Stomach (tissue), 9 donors: ENCODE measurements around the gene MYL12B. TPM values are rescaled to one million over a fixed set of nuclear protein-coding genes. Genes with fewer than 3 reads are reported as not detected.

Source experiments
- DNase-seq, 2 donors: peaks; one replicate each; pipeline versions ENCODE4 v3.0.0 to v3.0.0-alpha.2; 2013 to 2019
- H3K27ac ChIP-seq, 5 donors: fragments of 200-600 bp in 4 of 5; sonication (generic) in 4 of 5; one replicate each; pipeline ENCODE4 v1.5.1; 2013 to 2019; ENCODE audit warnings: mild to moderate bottlenecking in 1 of 5, moderate library complexity in 1 of 5
- H3K27me3 ChIP-seq, 3 donors: fragments of 200-600 bp; sonication (generic); one replicate each; pipeline ENCODE4 v1.5.1; 2017 to 2019; ENCODE audit warnings: mixed run types in 1 of 3
- H3K36me3 ChIP-seq, 4 donors: fragments of 200-600 bp; sonication (generic); 1 replicate in 3 of 4; 2 replicates in 1 of 4; pipeline ENCODE4 v1.5.1; 2016 to 2019
- H3K4me1 ChIP-seq, 4 donors: fragments of 200-600 bp; sonication (generic); one replicate each; pipeline ENCODE4 v1.5.1; 2016 to 2019
- H3K4me3 ChIP-seq, 4 donors: fragments of 200-600 bp; sonication (generic) in 3 of 4; one replicate each; pipeline ENCODE4 v1.5.1; 2016 to 2019; ENCODE audit warnings: mild to moderate bottlenecking in 1 of 4
- H3K9me3 ChIP-seq, 4 donors: fragments of 200-600 bp; sonication (generic); one replicate each; pipeline ENCODE4 v1.5.1; 2016 to 2019
- CTCF ChIP-seq, 7 experiments: fragments of 450-650 bp in 4 of 7; fragments of 200-600 bp in 3 of 7; sonication (generic) in 3 of 7; IDR thresholded peaks; one replicate each; pipeline ENCODE4 v1.5.1; 2016 to 2019; ENCODE audit warnings: antibody characterized with exemption in 7 of 7, control low read depth in 2 of 7, mild to moderate bottlenecking in 1 of 7
- EP300 ChIP-seq: sonication (generic); formaldehyde crosslinking; IDR thresholded peaks from one replicate; pipeline ENCODE4 v1.6.1; 2017; ENCODE audit warnings: antibody characterized with exemption
- POLR2A ChIP-seq, 4 donors: fragments of 450-650 bp; IDR thresholded peaks; one replicate each; pipeline ENCODE4 v1.6.1; 2016; ENCODE audit warnings: antibody characterized with exemption in 4 of 4, control low read depth in 2 of 4, mild to moderate bottlenecking in 1 of 4, moderate library complexity in 1 of 4
- POLR2AphosphoS5 ChIP-seq, 3 donors: sonication (generic); formaldehyde crosslinking; IDR thresholded peaks; one replicate each; pipeline ENCODE4 v1.6.1; 2016; ENCODE audit warnings: antibody characterized with exemption in 3 of 3
- WGBS, 5 donors: extraction: QIAGEN DNeasy Blood & Tissue Kit in 3 of 5; methylation state at CpG; one replicate each; pipeline versions ENCODE4 v1.1.5 to v1.1.7; 2013 to 2018; 5-methylcytosine and 5-hydroxymethylcytosine counted together
- intact Hi-C: fragments of 100-400 bp; cut with DNase I; formaldehyde crosslinking; loops from one replicate; pipeline ENCODE4 v1.15.1; 2023; ENCODE audit warnings: low total_unique reads
- polyA plus RNA-seq, 3 donors: library from polyadenylated mRNA; stranded (reverse); fragments of 200-250 nt; gene quantifications; one replicate each; pipeline ENCODE4 v1.2.3, GENCODE V29; 2013
- total RNA-seq, 5 donors: library from RNA; depleted of rRNA; stranded (reverse); fragments of >200 nt; gene quantifications; one replicate each; pipeline versions ENCODE4 v1.1.0 to v1.2.3, GENCODE V29; 2014 to 2016
- donor health status: healthy with polysubstance abuse.
- donor health status: Bipolar disorder and iron deficiency.
- donor health status: healthy.

The MYL12B gene
- total and polyA plus RNA-seq, 8 donors = 89.2 to 738 (median 312) TPM

GRCh38 chr18:3284501-3284900 is 22.6 kb downstream of the MYL12B start:
- H3K9me3 ChIP-seq = no peaks in the 10 kb centered on the region
- H3K4me3 ChIP-seq = no peak overlapping the region
- 68 to 76% (median 73%) methylated on average over 9 of the region's 9 CpGs for WGBS, 5 donors
- H3K4me1 ChIP-seq = peaks cover 0 to 22% (median 4%) of the 10 kb centered on the region in 4 donors
- H3K27ac ChIP-seq = no peak overlapping the region
- intact Hi-C loops = loop anchor here (5.0 to 10.0 kb wide), 3 partner anchors 170 to 383 kb away; partner anchors contain the start of gene TGIF1
- H3K36me3 ChIP-seq = no peaks in the 10 kb centered on the region
- no peak for DNase-seq
- TF ChIP-seq EP300 = no peak
- TF ChIP-seq POLR2AphosphoS5 (IDR thresholded peaks at IDR 0.05) = no peak
- no peak for TF ChIP-seq CTCF (IDR thresholded peaks at IDR 0.05)
- no peak for TF ChIP-seq POLR2A (IDR thresholded peaks at IDR 0.05)
- no peaks in the 10 kb centered on the region for H3K27me3 ChIP-seq

GRCh38 chr18:3286159-3286558 is 24.2 kb downstream of the MYL12B start:
- H3K36me3 ChIP-seq = no peaks in the 10 kb centered on the region
- H3K9me3 ChIP-seq = peaks cover 0 to 9% (median 3%) of the 10 kb centered on the region in 4 donors
- no peak for DNase-seq
- no peak overlapping the region for H3K4me3 ChIP-seq
- 83 to 94% (median 88%) methylated on average over 7 of the region's 7 CpGs for WGBS, 5 donors
- no peak for TF ChIP-seq POLR2AphosphoS5 (IDR thresholded peaks at IDR 0.05)
- no peak for TF ChIP-seq POLR2A (IDR thresholded peaks at IDR 0.05)
- TF ChIP-seq EP300 = no peak
- no peak for TF ChIP-seq CTCF (IDR thresholded peaks at IDR 0.05)
- intact Hi-C loops = loop anchor here (10.0 kb wide), 2 partner anchors 169 to 299 kb away; partner anchors contain the start of gene TGIF1
- peaks cover 0 to 20% (median 2%) of the 10 kb centered on the region in 4 donors for H3K4me1 ChIP-seq
- H3K27ac ChIP-seq = no peak overlapping the region
- no peaks in the 10 kb centered on the region for H3K27me3 ChIP-seq

GRCh38 chr18:3293196-3293951 is 31.4 kb downstream of the MYL12B start:
- Histone ChIP-seq H3K27ac (no peak overlapping the region), H3K36me3 (no peaks in the 10 kb centered on the region), H3K4me3 (no peak overlapping the region), H3K9me3 (peaks cover 0 to 11% (median 5%) of the 10 kb centered on the region in 4 donors), H3K4me1 (peaks cover 8 to 15% (median 10%) of the 10 kb centered on the region in 4 donors), H3K27me3 (no peaks in the 10 kb centered on the region)
- intact Hi-C loops = no loop called here
- 75 to 91% (median 89%) methylated on average over 2 of the region's 2 CpGs for WGBS, 5 donors
- TF ChIP-seq POLR2A (IDR thresholded peaks at IDR 0.05) = no peak
- no peak for TF ChIP-seq CTCF (IDR thresholded peaks at IDR 0.05)
- TF ChIP-seq POLR2AphosphoS5 (IDR thresholded peaks at IDR 0.05) = no peak
- no peak for TF ChIP-seq EP300
- DNase-seq = no peak

- no peak overlapping the region for H3K4me3 ChIP-seq
- no peak for DNase-seq
- intact Hi-C loops = no loop called here
- H3K4me1 ChIP-seq = peaks cover 8 to 15% (median 10%) of the 10 kb centered on the region in 4 donors
- H3K27me3 ChIP-seq = no peaks in the 10 kb centered on the region
- WGBS, 5 donors = 49 to 77% (median 65%) methylated on average over 3 of the region's 3 CpGs
- H3K27ac ChIP-seq = no peak overlapping the region
- peaks cover 0 to 16% (median 7%) of the 10 kb centered on the region in 4 donors for H3K9me3 ChIP-seq
- H3K36me3 ChIP-seq = no peaks in the 10 kb centered on the region
- TF ChIP-seq POLR2AphosphoS5 (IDR thresholded peaks at IDR 0.05) (no peak), EP300 (no peak), CTCF (IDR thresholded peaks at IDR 0.05) (no peak), POLR2A (IDR thresholded peaks at IDR 0.05) (no peak)
Observed at GRCh38 chr18:3294435-3295080, 32.6 kb downstream of the MYL12B start.
